Measurements from ENCODE around the gene RERGL.
"Not testable (repeated sequence)": the region's sequence is repeated elsewhere in the genome, so short reads cannot be mapped to it uniquely, and the experiment has no call there.

The RERGL gene

GRCh38 chr12:18090093-18090492 lies at the start of gene RERGL:
Gene RERGL, minus strand, starts transcription at chr12:18090193. Its CDS starts 53 bp downstream, at chr12:18090140.
- in situ Hi-C loops (cut with MboI; ENCODE audit: low sequenced_read_pairs) = no loop called here

GRCh38 chr12:18139254-18139653 lies 49.3 kb upstream of the RERGL start:
- in situ Hi-C loops (cut with MboI; ENCODE audit: low sequenced_read_pairs) = no loop called here

- in situ Hi-C loops (cut with MboI; ENCODE audit: low sequenced_read_pairs) = no loop called here
Observed at GRCh38 chr12:18135509-18135908, 45.5 kb upstream of the RERGL start.

- in situ Hi-C loops (cut with MboI; ENCODE audit: low sequenced_read_pairs) = no loop called here
Observed at GRCh38 chr12:18135086-18135485, 45.1 kb upstream of the RERGL start.

- in situ Hi-C loops (cut with MboI; ENCODE audit: low sequenced_read_pairs) = no loop called here
Observed at GRCh38 chr12:18130851-18131250, 40.9 kb upstream of the RERGL start.

GRCh38 chr12:18123707-18124106 lies 33.7 kb upstream of the RERGL start:
- in situ Hi-C loops (cut with MboI; ENCODE audit: low sequenced_read_pairs) = no loop called here

GRCh38 chr12:18120899-18121298 lies 30.9 kb upstream of the RERGL start:
- in situ Hi-C loops (cut with MboI; ENCODE audit: low sequenced_read_pairs) = no loop called here

GRCh38 chr12:18108611-18109010 lies 18.6 kb upstream of the RERGL start:
- in situ Hi-C loops (cut with MboI; ENCODE audit: low sequenced_read_pairs) = no loop called here

GRCh38 chr12:18103624-18104023 lies 13.6 kb upstream of the RERGL start:
- in situ Hi-C loops (cut with MboI; ENCODE audit: low sequenced_read_pairs) = no loop called here

- in situ Hi-C loops (cut with MboI; ENCODE audit: low sequenced_read_pairs) = no loop called here
Observed at GRCh38 chr12:18101043-18101442, 11.1 kb upstream of the RERGL start.

GRCh38 chr12:18084080-18084479 lies 5.9 kb downstream of the RERGL start:
- in situ Hi-C loops (cut with MboI; ENCODE audit: low sequenced_read_pairs) = no loop called here

GRCh38 chr12:18079541-18080246 lies 10.3 kb downstream of the RERGL start:
- in situ Hi-C loops (cut with MboI; ENCODE audit: low sequenced_read_pairs) = no loop called here

- in situ Hi-C loops (cut with MboI; ENCODE audit: low sequenced_read_pairs) = no loop called here
Observed at GRCh38 chr12:18074001-18074400, 16.0 kb downstream of the RERGL start.

- in situ Hi-C loops (cut with MboI; ENCODE audit: low sequenced_read_pairs) = no loop called here
Observed at GRCh38 chr12:18072723-18073122, 17.3 kb downstream of the RERGL start.

GRCh38 chr12:18071336-18071735 lies 18.7 kb downstream of the RERGL start:
- in situ Hi-C loops (cut with MboI; ENCODE audit: low sequenced_read_pairs) = no loop called here

GRCh38 chr12:18068355-18068754 lies 21.6 kb downstream of the RERGL start:
- in situ Hi-C loops (cut with MboI; ENCODE audit: low sequenced_read_pairs) = no loop called here

- in situ Hi-C loops (cut with MboI; ENCODE audit: low sequenced_read_pairs) = no loop called here
Observed at GRCh38 chr12:18066666-18067065, 23.3 kb downstream of the RERGL start.

- in situ Hi-C loops (cut with MboI; ENCODE audit: low sequenced_read_pairs) = not testable (repeated sequence)
Observed at GRCh38 chr12:18062867-18063266, 27.1 kb downstream of the RERGL start.

GRCh38 chr12:18057051-18057450 lies 32.9 kb downstream of the RERGL start:
- in situ Hi-C loops (cut with MboI; ENCODE audit: low sequenced_read_pairs) = no loop called here

GRCh38 chr12:18054925-18055619 lies 34.9 kb downstream of the RERGL start:
- in situ Hi-C loops (cut with MboI; ENCODE audit: low sequenced_read_pairs) = no loop called here

- in situ Hi-C loops (cut with MboI; ENCODE audit: low sequenced_read_pairs) = no loop called here
Observed at GRCh38 chr12:18045446-18045992, 44.5 kb downstream of the RERGL start.

GRCh38 chr12:18040060-18040742 lies 49.8 kb downstream of the RERGL start:
- in situ Hi-C loops (cut with MboI; ENCODE audit: low sequenced_read_pairs) = not testable (repeated sequence)

All from HL-60/S4 treated with retinoic acid at 250 ng/mL for 4 days and 3 days (cell line).